GM23338 (cell line): ENCODE data around the gene CRTC3.

Source experiments
- CREB1 ChIP-seq: fragments of 250-450 bp; sonication (Bioruptor Pico); IDR thresholded peaks from 2 replicates; pipeline ENCODE4 v1.5.0; 2020; ENCODE audit warnings: low read depth, mild to moderate bottlenecking, moderate library complexity
- CTCF ChIP-seq, 2 experiments: fragments of 200-600 bp in 1 of 2; sonication (generic) in 1 of 2; conservative IDR thresholded peaks; 2 replicates each; pipeline versions ENCODE4 v1.5.1 to v1.6.1; 2016 to 2017; ENCODE audit warnings: antibody characterized with exemption in 2 of 2, low read depth in 2 of 2, mild to moderate bottlenecking in 2 of 2, moderate library complexity in 1 of 2
- ETS1 ChIP-seq: IDR thresholded peaks from 2 replicates; pipeline ENCODE4 v1.6.1; 2016; ENCODE audit warnings: antibody characterized with exemption
- EZH2 ChIP-seq: fragments of 200-600 bp; sonication (generic); IDR thresholded peaks from one replicate; pipeline ENCODE4 v1.8.0; 2017; ENCODE audit warnings: antibody characterized with exemption, mild to moderate bottlenecking, low read depth; ENCODE audit not compliant: unreplicated experiment
- EZH2phosphoT487 ChIP-seq: fragments of 200-600 bp; sonication (generic); IDR thresholded peaks from one replicate; pipeline ENCODE4 v1.8.1; 2018; ENCODE audit warnings: antibody characterized with exemption; ENCODE audit not compliant: unreplicated experiment
- JUNB ChIP-seq: IDR thresholded peaks from one replicate; pipeline ENCODE4 v1.6.1; 2016; ENCODE audit warnings: antibody characterized with exemption; ENCODE audit not compliant: unreplicated experiment
- NANOG ChIP-seq: IDR thresholded peaks from 2 replicates; pipeline ENCODE4 v1.6.1; 2016; ENCODE audit warnings: antibody characterized with exemption, borderline replicate concordance
- POLR2AphosphoS5 ChIP-seq: IDR thresholded peaks from 2 replicates; pipeline ENCODE4 v1.6.1; 2016; ENCODE audit warnings: antibody characterized with exemption, low read depth
- REST ChIP-seq: IDR thresholded peaks from one replicate; pipeline ENCODE4 v1.6.1; 2018; ENCODE audit warnings: antibody characterized with exemption; ENCODE audit not compliant: unreplicated experiment
- STAT1 ChIP-seq: IDR thresholded peaks from one replicate; pipeline ENCODE4 v1.6.1; 2016; ENCODE audit warnings: antibody characterized with exemption; ENCODE audit not compliant: unreplicated experiment
- ZNF114 ChIP-seq: fragments of 250-450 bp; sonication (Bioruptor Pico); IDR thresholded peaks from 2 replicates; pipeline ENCODE4 v1.5.0; 2020; ENCODE audit warnings: mild to moderate bottlenecking, moderate library complexity
- ZNF331 ChIP-seq: fragments of 250-450 bp; sonication (Bioruptor Pico); IDR thresholded peaks from 2 replicates; pipeline ENCODE4 v1.5.0; 2020; ENCODE audit warnings: low read depth, mild to moderate bottlenecking, moderate library complexity
- TF ChIP-seq, protein P1 (sequence below): fragments of 250-450 bp; sonication (Bioruptor Pico); IDR thresholded peaks from 2 replicates; pipeline ENCODE4 v1.5.0; 2020; ENCODE audit warnings: mild to moderate bottlenecking, moderate library complexity

GRCh38 chr15:90600954-90601353 lies 71.2 kb downstream of the CRTC3 start:
- TF ChIP-seq CTCF (conservative IDR thresholded peaks at IDR 0.05; ENCODE audit: low read depth in 2 of 2) (peak; percentile 22 to 26; a peak in 1 of 4 replicates), EZH2 (no peak), POLR2AphosphoS5 (no peak), REST (no peak), ETS1 (no peak), EZH2phosphoT487 (no peak), CREB1 (no peak), JUNB (no peak), NANOG (no peak), STAT1 (no peak), ZNF331 (CRISPR knock-in tag) (no peak), ZNF114 (CRISPR knock-in tag) (no peak)
- TF ChIP-seq, protein P1, sequence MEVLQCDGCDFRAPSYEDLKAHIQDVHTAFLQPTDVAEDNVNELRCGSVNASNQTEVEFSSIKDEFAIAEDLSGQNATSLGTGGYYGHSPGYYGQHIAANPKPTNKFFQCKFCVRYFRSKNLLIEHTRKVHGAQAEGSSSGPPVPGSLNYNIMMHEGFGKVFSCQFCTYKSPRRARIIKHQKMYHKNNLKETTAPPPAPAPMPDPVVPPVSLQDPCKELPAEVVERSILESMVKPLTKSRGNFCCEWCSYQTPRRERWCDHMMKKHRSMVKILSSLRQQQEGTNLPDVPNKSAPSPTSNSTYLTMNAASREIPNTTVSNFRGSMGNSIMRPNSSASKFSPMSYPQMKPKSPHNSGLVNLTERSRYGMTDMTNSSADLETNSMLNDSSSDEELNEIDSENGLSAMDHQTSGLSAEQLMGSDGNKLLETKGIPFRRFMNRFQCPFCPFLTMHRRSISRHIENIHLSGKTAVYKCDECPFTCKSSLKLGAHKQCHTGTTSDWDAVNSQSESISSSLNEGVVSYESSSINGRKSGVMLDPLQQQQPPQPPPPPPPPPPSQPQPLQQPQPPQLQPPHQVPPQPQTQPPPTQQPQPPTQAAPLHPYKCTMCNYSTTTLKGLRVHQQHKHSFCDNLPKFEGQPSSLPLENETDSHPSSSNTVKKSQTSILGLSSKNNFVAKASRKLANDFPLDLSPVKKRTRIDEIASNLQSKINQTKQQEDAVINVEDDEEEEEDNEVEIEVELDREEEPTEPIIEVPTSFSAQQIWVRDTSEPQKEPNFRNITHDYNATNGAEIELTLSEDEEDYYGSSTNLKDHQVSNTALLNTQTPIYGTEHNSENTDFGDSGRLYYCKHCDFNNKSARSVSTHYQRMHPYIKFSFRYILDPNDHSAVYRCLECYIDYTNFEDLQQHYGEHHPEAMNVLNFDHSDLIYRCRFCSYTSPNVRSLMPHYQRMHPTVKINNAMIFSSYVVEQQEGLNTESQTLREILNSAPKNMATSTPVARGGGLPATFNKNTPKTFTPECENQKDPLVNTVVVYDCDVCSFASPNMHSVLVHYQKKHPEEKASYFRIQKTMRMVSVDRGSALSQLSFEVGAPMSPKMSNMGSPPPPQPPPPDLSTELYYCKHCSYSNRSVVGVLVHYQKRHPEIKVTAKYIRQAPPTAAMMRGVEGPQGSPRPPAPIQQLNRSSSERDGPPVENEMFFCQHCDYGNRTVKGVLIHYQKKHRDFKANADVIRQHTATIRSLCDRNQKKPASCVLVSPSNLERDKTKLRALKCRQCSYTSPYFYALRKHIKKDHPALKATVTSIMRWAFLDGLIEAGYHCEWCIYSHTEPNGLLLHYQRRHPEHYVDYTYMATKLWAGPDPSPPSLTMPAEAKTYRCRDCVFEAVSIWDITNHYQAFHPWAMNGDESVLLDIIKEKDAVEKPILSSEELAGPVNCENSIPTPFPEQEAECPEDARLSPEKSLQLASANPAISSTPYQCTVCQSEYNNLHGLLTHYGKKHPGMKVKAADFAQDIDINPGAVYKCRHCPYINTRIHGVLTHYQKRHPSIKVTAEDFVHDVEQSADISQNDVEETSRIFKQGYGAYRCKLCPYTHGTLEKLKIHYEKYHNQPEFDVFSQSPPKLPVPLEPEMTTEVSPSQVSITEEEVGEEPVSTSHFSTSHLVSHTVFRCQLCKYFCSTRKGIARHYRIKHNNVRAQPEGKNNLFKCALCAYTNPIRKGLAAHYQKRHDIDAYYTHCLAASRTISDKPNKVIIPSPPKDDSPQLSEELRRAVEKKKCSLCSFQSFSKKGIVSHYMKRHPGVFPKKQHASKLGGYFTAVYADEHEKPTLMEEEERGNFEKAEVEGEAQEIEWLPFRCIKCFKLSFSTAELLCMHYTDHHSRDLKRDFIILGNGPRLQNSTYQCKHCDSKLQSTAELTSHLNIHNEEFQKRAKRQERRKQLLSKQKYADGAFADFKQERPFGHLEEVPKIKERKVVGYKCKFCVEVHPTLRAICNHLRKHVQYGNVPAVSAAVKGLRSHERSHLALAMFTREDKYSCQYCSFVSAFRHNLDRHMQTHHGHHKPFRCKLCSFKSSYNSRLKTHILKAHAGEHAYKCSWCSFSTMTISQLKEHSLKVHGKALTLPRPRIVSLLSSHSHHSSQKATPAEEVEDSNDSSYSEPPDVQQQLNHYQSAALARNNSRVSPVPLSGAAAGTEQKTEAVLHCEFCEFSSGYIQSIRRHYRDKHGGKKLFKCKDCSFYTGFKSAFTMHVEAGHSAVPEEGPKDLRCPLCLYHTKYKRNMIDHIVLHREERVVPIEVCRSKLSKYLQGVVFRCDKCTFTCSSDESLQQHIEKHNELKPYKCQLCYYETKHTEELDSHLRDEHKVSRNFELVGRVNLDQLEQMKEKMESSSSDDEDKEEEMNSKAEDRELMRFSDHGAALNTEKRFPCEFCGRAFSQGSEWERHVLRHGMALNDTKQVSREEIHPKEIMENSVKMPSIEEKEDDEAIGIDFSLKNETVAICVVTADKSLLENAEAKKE (CRISPR knock-in tag), result no peak
